NCI-H446 (cell line): Measurements from ENCODE around the gene CELF1.
"Not testable (repeated sequence)": the region's sequence is repeated elsewhere in the genome, so short reads cannot be mapped to it uniquely, and the experiment has no call there.

Experiments used
- DNase-seq, 2 experiments: peaks; one replicate each; lab custom pipeline; 2025; lab: John Stamatoyannopoulos, UW

CELF1 gene

GRCh38 chr11:47573321-47573720 is 20.4 kb upstream of the CELF1 start:
- no peak for DNase-seq

DNA sequence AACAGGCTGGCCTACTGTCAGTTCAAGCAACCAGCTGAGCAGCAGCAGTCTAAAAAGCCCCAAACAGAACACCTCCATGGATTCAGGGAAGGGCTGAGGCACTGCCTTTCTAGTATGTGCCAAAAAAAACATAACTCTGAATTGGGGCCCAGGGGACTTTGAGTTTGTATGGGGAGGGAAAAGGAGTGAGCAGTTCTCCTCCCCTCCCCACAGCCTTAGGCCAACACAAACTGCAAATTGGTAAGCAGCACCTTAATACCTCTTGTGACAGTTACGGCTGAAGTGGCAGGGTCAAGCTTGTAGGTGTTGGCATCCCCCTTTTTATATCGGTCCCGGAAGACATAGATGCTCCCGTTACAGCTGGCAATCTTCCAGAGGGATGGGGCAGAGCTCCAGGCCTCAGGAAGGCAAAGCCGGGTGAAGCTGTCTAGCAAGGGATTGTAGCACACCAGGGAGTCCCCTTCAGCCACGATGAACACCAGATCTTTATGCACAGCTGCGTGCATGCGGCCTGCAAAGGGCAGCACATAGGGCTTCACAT is 19.9 kb upstream of the CELF1 start:
- DNase-seq, result peak in 1 of 2 experiments; percentile 77

- no peak for DNase-seq
Measured at GRCh38 chr11:47571895-47572294, 19.0 kb upstream of the CELF1 start.

DNA sequence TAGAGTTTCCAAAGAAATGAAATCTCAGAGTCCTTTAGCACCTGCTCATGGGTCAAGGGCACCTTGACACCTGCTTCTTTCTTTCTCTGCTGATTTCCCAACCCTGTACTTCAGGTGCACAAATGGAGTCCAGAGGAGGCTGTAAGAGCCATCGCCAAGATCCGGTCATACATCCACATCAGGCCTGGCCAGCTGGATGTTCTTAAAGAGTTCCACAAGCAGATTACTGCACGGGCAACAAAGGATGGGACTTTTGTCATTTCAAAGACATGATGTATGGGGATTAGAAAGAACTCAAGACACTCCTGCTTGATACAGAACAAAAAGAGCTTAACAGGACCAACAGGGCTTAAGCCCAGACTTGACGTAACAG is 18.4 kb upstream of the CELF1 start:
- DNase-seq, result no peak

DNA sequence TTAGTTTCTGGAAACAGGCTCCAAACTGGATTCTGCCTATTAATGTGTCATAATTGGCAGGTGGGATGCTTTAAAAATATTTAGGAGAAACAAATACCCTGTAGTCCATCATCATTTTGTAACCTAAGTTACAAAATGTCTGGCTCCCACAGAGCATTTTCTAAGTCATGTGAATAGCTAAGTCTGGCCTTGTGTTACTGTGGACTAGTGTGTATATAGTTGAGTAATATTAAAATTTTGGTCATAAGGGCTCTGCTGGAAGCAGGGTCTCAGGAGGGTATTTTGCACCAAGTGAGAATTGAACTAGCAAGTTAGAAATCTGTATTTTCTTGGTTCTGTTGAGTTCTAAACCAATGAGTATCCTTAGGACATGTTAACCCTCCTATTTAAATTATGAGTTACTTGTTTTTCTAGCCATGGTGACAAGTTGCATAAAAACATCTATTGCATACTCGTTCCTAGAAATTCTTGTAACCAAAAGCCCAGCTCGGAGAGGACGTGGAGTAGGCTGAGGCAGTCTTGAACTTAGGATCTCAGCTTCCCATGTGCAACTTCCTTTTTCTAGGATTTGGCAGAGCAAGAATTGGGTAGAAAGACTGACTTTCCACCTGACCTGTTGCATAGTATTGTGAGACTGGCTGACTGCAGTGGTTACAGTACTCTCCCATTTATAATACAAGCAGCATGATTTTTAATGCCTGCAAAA is 17.9 kb upstream of the CELF1 start:
- DNase-seq, result no peak

- DNase-seq, result no peak
Measured at GRCh38 chr11:47569646-47570045, 16.7 kb upstream of the CELF1 start.

GRCh38 chr11:47566149-47566698 is 13.3 kb upstream of the CELF1 start:
- DNase-seq, result no peak

DNA sequence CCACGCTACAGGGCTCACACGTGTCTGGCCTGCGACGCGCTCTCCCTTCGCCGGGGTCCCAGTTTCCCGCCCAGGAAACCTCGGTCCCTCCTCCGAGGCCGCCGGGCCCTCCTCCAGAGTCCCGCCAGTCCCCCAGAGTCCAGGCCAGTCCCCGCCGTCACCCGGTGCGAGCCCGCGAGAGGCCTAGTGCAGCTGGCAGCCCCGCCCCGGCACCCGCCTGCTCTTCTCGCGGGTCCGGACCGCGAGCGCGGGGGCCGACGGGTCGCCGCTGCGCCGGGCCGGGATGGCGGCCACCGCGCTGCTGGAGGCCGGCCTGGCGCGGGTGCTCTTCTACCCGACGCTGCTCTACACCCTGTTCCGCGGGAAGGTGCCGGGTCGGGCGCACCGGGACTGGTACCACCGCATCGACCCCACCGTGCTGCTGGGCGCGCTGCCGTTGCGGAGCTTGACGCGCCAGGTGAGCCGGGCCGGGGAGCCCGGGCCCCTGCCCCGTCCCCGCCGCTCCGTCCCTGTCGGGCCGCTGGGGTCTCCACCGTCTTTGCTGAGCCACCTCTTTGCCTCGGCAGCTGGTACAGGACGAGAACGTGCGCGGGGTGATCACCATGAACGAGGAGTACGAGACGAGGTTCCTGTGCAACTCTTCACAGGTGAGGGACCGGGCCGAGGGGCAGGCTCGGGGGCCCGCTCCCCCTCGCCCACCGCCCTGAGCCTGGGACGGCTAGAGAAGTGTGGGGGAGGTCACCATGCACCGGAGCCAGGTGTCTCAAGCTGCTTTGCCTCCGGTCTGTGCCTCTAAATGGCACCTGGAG is 12.6 kb upstream of the CELF1 start, which contains the start of gene PTPMT1:
Gene PTPMT1 (plus strand): TSS at position 260 of the 809 bp plus-strand sequence. CDS start 24 bp downstream, at position 284.
- DNase-seq, result peak in 1 of 2 experiments; percentile 79

DNA sequence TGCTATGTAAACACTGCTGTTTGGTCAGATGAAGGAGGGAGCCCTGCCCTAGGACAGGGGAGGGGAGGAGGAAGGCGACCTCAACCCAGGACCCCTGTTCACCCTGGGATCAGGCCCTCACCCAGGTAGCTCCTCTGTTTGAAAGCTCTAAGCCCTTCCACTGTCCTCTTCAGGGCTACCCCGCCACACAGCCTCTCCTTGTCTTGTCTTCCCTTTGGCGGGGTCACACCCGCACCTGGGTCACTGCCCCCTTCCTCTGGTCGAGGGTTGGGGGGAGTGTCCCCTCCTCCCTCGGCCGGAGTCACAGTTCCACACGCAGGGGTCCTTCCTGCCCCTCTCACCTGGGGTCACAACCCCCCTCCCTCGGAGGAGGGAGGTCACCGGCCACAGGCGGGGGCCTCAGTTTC is 12.0 kb upstream of the CELF1 start:
- no peak for DNase-seq

GRCh38 chr11:47564366-47564765 is 11.4 kb upstream of the CELF1 start:
- not testable (repeated sequence) for DNase-seq

DNA sequence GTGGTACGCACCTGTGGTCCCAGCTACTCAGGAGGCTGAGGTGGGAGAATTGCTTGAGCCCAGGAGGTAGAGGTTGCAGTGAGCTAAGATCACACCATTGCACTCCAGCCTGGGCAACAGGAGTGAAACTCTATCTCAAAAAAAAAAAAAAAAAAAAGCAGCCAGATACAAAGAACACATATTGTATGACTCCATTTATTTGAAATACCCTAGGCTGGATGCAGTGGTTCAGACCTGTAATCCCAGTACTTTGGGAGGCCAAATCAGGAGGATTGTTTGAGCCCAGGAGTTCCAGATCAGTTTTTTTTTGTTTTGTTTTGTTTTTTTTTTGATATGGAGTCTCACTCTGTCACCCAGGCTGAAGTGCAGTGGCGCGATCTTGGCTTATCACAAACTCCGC is 9.5 kb upstream of the CELF1 start:
- DNase-seq, result not testable (repeated sequence)

GRCh38 chr11:47560426-47560825 is 7.5 kb upstream of the CELF1 start:
- DNase-seq, result no peak

- no peak for DNase-seq
Measured at GRCh38 chr11:47558695-47559094, 5.8 kb upstream of the CELF1 start.

DNA sequence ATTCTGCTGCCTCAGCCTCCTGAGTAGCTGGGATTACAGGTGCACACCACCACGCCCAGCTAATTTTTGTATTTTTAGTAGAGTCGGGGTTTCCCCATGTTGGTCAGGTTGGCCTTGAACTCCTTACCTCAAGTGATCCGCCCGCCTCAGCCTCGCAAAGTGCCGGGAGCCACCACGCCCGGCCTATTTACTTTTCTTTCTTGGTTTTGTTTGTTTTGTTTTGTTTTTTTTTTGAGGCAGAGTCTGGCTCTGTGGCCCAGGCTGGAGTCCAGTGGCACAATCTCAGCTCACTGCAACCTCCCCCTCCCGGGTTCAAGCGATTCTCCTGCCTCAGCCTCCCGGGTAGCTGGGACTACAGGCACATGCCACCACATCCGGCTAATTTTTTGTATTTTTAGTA is 4.1 kb upstream of the CELF1 start:
- DNase-seq, result not testable (repeated sequence)

DNA sequence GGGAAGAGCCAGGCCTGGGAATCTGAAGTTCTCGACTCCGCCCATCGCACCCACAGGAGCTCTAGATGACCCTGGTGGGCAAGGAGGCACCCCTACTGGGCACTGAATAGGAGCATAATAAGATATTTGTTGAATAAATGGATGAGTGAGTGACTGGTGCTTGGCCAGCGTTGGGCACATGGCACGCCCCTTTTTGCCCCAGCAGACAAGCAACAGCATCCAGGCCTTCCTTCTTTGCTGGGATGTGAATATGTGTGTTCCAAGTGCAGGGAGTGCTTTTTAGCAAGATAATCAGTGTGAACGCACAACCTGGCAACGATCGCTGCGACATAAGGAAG is 443 bp upstream of the CELF1 start:
- no peak for DNase-seq

DNA sequence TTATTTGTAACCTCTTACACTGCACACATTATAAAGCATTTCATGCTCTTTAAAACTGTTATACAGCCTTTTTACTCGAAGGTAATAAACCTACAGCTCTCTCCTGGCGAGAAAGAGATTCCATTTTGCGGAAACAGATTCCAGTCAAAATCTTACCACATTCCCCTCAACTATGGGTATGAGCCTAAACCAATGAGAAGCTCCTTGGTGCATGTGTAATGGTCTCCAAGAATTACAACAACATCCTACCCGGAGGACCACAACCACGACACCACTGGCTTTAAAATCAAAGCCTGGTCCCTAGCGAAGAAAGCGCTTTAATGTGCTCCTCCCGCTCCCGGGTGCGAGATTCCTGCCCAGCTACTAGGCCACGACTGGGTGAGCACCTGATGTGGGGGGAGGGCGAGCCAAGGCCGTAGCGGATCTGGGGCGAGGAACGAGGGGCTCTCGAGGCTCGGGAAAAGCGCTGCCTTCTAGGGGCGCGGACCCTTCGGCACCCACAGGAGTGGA is 821 bp downstream of the CELF1 start:
- DNase-seq, result peak; percentile 18 to 30

DNA sequence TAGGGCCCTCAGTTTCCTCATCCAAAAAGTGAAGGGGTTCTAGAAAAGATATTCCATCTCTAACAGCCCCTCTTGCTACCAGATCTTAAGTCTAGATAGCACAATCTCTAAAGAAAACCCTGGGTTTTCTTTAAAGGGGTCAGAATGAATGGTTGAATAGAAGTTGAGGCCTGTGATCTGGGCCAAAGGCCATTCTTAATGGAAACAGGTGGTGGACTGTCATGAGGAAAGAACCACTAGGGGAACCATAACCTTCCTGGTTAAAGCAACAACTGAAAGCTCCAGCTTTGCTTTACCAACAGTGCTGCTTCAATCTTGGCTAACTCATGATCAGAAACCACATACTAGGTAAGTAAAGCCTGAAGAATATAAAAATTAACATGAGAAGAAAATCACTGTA is 1.8 kb downstream of the CELF1 start:
- DNase-seq, result peak in 1 of 2 experiments; percentile 16

- no peak for DNase-seq
Measured at GRCh38 chr11:47550288-47551047, 2.5 kb downstream of the CELF1 start.

- DNase-seq, result not testable (repeated sequence)
Measured at GRCh38 chr11:47546274-47546673, 6.7 kb downstream of the CELF1 start.

DNA sequence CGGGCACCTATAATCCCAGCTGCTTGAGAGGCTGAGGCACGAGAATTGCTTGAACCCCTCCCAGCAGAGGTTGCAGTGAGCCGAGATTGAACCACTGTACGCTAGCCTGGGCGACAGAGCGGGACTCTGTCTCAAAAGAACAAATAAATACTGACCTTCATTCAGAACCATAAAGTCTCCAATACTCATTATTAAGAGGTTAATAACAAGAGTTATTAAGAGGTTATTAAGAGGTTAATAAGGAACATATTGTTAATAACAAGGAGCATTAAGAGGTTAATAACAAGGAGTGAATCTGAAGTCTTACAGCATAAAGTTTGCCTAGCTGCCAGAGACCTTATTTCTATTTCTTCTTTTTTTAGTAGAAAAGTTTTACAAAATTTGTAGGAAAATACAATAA is 7.6 kb downstream of the CELF1 start:
- DNase-seq, result no peak

GRCh38 chr11:47541070-47541469 is 11.9 kb downstream of the CELF1 start:
- no peak for DNase-seq

GRCh38 chr11:47539681-47540039 is 13.3 kb downstream of the CELF1 start:
- no peak for DNase-seq
